Fibroblast of the aortic adventitia (primary cell): Measurements from ENCODE around the gene CNPPD1. TPM values are rescaled to one million over a fixed set of nuclear protein-coding genes. Genes with fewer than 3 reads are reported as not detected.

Experiments used
- DNase-seq: peaks from one replicate; pipeline ENCODE4 v3.0.0-alpha.2; 2010; ENCODE audit warnings: low read depth
- H3K4me3 ChIP-seq: 2 replicates; pipeline ENCODE4 v1.5.1; 2011; ENCODE audit warnings: low read depth, mild to moderate bottlenecking, control low read depth, low read length, moderate library complexity
- total RNA-seq: library from RNA; depleted of rRNA; stranded (reverse); fragments of >200 nt; gene quantifications from 2 replicates; pipeline ENCODE4 v1.2.3, GENCODE V29; 2012; ENCODE audit warnings: low replicate concordance
- TF ChIP-seq, protein P1 (sequence below): IDR thresholded peaks from 2 replicates; pipeline ENCODE4 v1.5.1; 2011; ENCODE audit warnings: mild to moderate bottlenecking, low read length, control low read depth, inconsistent platforms; ENCODE audit not compliant: insufficient read depth

CNPPD1 gene
- total RNA-seq, 1 donor, result 25.7 TPM

DNA sequence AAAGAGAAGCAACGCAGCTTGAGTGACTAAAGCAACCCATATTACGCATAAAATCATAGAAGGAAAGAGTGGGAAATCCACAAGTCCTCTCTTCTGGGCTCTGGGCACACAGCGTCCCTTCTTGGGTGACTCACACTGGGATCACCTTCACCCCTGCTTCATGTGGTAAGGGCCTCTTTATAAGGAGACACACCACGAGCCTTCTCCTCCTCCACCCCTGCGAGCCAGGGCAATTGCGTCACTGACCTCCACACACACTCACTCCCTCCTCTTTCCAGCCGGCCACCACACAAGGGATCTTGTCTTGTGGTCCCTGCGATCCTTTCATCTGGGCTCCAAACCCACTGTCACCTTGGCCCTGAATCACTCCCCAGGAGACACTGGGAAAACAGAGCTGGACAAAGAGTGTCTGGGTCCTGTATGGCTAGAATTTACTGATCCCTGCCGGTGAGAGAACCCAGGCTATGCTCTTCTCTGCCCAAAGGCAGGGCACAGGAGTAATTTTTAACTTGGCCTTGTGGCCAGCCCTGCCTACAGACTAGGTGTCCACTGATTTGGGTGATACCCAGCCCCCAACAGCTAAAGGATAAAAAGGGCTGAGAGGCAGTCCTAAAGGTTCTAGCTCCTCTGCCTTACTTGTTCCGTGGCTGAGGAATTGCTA, 51.4 kb downstream of the CNPPD1 start:
- TF ChIP-seq, protein P1, sequence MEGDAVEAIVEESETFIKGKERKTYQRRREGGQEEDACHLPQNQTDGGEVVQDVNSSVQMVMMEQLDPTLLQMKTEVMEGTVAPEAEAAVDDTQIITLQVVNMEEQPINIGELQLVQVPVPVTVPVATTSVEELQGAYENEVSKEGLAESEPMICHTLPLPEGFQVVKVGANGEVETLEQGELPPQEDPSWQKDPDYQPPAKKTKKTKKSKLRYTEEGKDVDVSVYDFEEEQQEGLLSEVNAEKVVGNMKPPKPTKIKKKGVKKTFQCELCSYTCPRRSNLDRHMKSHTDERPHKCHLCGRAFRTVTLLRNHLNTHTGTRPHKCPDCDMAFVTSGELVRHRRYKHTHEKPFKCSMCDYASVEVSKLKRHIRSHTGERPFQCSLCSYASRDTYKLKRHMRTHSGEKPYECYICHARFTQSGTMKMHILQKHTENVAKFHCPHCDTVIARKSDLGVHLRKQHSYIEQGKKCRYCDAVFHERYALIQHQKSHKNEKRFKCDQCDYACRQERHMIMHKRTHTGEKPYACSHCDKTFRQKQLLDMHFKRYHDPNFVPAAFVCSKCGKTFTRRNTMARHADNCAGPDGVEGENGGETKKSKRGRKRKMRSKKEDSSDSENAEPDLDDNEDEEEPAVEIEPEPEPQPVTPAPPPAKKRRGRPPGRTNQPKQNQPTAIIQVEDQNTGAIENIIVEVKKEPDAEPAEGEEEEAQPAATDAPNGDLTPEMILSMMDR, result no peak
- no peak overlapping the region for H3K4me3 ChIP-seq

DNA sequence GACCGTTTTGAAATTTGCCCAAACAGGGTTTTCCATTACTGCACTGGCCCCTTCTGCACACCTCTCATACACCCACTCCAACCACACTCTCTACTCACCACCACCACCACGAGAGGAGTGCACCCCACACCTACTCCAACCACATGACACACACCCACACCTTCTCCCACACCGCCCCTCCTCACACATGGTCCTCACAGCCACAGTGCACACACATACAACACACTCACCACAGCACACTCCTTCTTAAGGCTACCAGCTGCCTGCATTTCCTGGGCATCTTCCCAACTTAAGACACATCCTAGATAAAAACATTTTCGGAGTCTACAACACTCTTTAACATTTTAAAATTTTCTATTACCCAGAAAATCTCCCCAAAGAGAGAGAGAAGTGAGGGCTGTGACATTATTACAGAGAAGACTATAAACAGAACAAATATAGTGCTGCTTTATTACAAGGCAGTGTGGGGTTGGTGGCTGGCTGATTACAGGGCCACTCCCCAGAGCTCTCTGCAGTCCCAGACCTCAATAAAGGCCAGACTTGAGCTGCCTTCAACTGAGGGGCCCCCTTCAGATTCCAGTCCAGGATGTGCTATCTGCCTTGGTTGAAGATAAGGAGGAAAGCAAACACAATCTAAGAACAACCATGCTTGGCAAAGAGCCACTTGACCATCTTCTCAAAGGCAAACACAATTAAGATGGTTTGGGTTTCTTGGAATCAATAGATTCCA, 52.2 kb downstream of the CNPPD1 start:
- no peak overlapping the region for H3K4me3 ChIP-seq
- DNase-seq, result peak; percentile 74
- TF ChIP-seq, protein P1, result no peak

More for the DNA sequence above, 51.4 kb downstream of the CNPPD1 start:
- peak; percentile 88 for DNase-seq

DNA sequence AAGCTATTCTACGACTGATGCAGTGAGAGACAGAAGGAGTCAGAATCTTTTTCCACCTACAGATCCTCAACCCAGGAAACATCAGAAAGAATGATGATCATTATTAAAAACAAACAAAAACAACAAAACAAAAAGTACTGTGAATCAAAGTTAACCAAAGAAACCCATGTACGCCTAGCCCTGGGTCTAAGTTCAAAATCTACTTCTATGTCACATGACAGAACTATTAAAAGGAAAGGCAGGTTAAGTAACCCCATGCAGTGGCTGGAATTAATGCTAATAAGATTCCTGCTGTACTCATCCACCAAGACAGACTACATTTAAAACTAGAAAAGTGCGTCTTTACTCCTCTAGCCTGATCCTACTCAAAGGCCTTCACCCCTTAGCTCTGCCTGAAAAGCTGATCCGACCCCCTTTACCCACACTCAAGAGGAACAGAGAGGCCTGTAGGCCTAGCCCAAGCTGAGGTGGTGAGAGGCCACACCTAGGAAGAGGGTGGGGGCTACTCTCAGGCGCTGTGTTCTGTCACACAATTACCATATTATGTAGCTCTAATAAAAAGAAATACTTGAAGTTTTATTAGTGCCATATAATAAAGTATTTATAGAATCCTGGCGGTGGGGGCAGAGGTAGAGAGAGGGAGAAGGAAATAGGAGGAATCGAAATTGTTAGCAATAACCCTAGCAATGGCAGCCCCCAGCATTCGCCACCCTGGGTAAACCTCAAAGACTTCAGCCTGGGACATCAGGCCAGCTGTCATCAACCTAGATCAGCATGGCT, 53.2 kb downstream of the CNPPD1 start:
- DNase-seq, result no peak
- H3K4me3 ChIP-seq, result no peak overlapping the region
- TF ChIP-seq, protein P1, result no peak

DNA sequence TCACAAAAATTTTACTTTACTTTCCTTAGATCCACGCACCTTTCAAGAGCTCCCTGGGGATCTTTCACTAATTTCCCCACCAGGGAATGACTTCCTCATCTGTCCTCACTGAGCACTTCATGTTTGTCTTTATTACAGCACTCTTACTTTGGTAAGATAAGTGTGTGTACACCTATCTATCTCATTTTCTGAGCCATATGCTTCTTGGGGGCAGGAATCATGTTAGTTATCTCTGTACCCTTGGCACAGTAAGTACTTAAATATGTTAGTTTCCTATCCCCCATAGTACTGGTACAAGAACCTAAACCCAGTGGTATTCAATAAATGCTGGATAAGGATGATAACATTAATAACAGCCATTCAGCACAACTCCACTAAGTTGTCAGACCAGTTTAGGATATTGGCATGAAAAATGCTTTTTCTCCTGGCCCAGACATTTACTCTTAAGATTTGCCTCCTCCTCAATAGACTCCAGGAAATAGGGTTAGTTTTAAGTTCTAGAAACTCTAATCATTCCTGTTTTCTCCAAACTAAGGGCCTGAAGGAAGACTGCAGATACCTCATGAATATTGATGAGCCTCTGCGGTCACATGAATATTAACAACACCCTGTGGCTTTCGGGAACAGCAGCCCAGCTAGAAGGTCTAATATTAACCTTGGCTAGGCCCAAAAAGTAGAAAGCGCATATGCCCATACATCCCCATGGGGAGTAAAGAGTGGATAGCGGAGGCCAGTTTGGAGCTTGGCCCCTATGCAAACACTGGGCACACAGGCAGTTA, 54.3 kb downstream of the CNPPD1 start:
- DNase-seq, result no peak
- H3K4me3 ChIP-seq, result no peak overlapping the region
- TF ChIP-seq, protein P1, result no peak

Other genes with a start within 250 kb of the CNPPD1 start
- not detected in 2 replicates for gene CDK5R2, start 217.3 kb downstream of the CNPPD1 start, total RNA-seq
- gene FEV, start 191.7 kb downstream of the CNPPD1 start, total RNA-seq, result not detected in 2 replicates
- gene CRYBA2, start 183.5 kb downstream of the CNPPD1 start, total RNA-seq, result not detected in 2 replicates
- gene CFAP65, start 135.4 kb downstream of the CNPPD1 start, total RNA-seq, result not detected in 2 replicates
- gene IHH, start 116.0 kb downstream of the CNPPD1 start, total RNA-seq, result 0.09 TPM in 1 of 2 replicates, not detected in the other
- gene NHEJ1, start 16.1 kb downstream of the CNPPD1 start, total RNA-seq, result 18.3 and 23.8 TPM in 2 replicates
- gene SLC23A3, start 6.9 kb downstream of the CNPPD1 start, total RNA-seq, result 1.6 and 3.1 TPM in 2 replicates
- 68.1 and 76.0 TPM in 2 replicates for gene RETREG2, start 1.4 kb upstream of the CNPPD1 start, total RNA-seq
- 27.2 and 39.2 TPM in 2 replicates for gene ZFAND2B, start 29.9 kb upstream of the CNPPD1 start, total RNA-seq
- gene ABCB6, start 42.0 kb upstream of the CNPPD1 start, total RNA-seq, result 10.1 and 27.3 TPM in 2 replicates
- gene ATG9A, start 52.7 kb upstream of the CNPPD1 start, total RNA-seq, result 45.1 and 56.9 TPM in 2 replicates
- gene ANKZF1, start 52.9 kb upstream of the CNPPD1 start, total RNA-seq, result 23.7 and 64.5 TPM in 2 replicates
- gene GLB1L, start 68.5 kb upstream of the CNPPD1 start, total RNA-seq, result 10.5 and 15.9 TPM in 2 replicates
- gene STK16, start 68.6 kb upstream of the CNPPD1 start, total RNA-seq, result 16.7 and 40.2 TPM in 2 replicates
- not detected in 2 replicates for gene TUBA4B, start 76.3 kb upstream of the CNPPD1 start, total RNA-seq
- 9.7 and 25.6 TPM in 2 replicates for gene TUBA4A, start 77.0 kb upstream of the CNPPD1 start, total RNA-seq
- 28.0 and 41.7 TPM in 2 replicates for gene DNAJB2, start 102.4 kb upstream of the CNPPD1 start, total RNA-seq
- 0.36 and 1.8 TPM in 2 replicates for gene PTPRN, start 132.5 kb upstream of the CNPPD1 start, total RNA-seq
- gene RESP18, start 155.8 kb upstream of the CNPPD1 start, total RNA-seq, result not detected in 2 replicates
- 33.2 and 55.0 TPM in 2 replicates for gene DNPEP, start 211.0 kb upstream of the CNPPD1 start, total RNA-seq
- gene DES, start 241.5 kb upstream of the CNPPD1 start, total RNA-seq, result 3.3 and 4.7 TPM in 2 replicates